Bone marrow (tissue), 2 donors: ENCODE results near the gene ST6GALNAC3.

Experiments
- DNase-seq, 2 donors: peaks; one replicate each; lab custom pipeline; 2025; lab: John Stamatoyannopoulos, UW

ST6GALNAC3 gene

GRCh38 chr1:76247261-76247852, 172.8 kb downstream of the ST6GALNAC3 start:
- DNase-seq: no peak

- no peak for DNase-seq
Observed at GRCh38 chr1:76250271-76250670, 175.7 kb downstream of the ST6GALNAC3 start.

- no peak for DNase-seq
Observed at GRCh38 chr1:76252431-76252830, 177.9 kb downstream of the ST6GALNAC3 start.

DNA sequence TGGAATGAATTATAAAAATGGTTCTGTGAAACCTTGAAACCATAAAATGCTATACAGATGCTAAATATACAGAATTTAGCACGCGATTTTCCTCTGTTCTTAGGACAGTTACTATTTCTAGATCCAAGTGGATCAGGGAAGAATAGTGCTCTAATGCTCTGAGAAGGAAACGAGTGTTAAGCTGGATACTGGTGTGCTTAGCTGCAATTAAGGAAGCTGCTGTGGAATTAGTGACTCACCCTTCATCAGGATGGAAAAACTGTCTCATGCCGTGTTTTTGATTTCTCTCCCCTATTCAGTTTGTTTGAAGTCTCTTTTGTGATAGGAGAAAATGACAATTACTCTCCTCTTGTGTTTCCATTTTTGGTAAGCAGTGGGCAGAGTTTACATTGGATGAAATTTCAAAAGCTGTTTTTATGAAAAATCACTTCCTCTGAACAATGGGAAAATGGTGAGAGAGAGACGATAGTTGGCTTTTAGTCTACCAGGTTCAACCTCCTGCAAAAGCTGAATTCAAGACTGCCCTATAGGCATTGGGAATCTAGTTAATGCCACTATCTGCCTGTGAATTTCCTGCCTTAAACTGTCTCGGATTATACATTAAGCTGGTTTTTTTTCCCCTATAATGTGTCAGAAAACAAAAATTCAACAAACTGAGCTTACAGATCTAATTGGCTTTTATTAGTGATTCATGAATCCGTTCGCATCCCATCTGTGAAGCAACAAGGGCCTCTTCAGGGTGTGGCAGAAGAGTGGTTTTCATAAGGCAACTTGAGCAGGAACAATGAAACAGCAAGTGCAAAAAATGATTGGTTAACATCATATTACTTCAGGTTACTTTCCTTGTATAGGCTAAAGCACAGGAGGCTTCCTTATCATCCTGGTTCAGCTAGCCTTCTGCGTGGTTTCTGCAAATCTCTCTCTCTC, 179.8 kb downstream of the ST6GALNAC3 start:
- DNase-seq: no peak

GRCh38 chr1:76256289-76257223, 182.0 kb downstream of the ST6GALNAC3 start:
- DNase-seq: no peak

- DNase-seq: no peak
Observed at GRCh38 chr1:76257823-76258222, 183.3 kb downstream of the ST6GALNAC3 start.

GRCh38 chr1:76259270-76259669, 184.7 kb downstream of the ST6GALNAC3 start:
- DNase-seq: no peak

- no peak for DNase-seq
Observed at GRCh38 chr1:76260279-76260678, 185.7 kb downstream of the ST6GALNAC3 start.

DNA sequence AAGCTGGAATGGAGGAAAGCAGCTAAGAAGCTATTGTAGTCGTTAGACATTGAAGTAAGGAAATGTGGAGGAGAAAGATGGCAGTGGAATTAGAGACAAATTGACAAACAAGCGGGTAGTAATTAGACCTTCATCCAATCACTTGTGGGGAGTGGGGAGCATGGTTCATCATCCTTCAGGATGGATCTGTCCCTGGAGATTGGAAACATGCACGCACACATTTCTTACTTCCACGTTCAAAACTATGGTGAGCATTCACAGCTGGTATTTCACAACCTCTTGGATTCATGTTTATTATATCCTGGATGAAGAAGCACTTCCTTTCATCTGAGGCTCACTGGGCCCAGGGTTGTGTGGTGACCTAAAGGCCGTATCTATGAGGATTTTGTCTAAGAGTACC, 188.1 kb downstream of the ST6GALNAC3 start:
- DNase-seq: no peak

DNA sequence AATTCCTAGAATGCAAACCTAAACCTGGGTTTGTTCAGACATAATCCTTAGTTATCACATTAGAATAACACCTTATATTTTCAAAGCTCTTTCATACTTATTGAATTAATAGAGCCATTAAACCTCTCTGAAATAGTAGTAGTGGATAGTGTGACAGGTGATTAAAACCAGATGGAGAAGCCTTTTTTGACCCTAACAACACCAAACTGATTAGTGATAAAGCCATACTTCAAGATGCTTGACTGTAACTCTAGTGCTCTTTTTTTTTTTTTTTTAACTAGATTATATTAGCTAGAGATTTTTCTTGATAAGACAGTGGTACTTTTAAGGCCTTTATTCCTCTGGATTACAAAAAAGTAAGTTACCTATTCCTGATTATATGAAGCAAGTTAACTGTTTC, 190.1 kb downstream of the ST6GALNAC3 start:
- no peak for DNase-seq

DNA sequence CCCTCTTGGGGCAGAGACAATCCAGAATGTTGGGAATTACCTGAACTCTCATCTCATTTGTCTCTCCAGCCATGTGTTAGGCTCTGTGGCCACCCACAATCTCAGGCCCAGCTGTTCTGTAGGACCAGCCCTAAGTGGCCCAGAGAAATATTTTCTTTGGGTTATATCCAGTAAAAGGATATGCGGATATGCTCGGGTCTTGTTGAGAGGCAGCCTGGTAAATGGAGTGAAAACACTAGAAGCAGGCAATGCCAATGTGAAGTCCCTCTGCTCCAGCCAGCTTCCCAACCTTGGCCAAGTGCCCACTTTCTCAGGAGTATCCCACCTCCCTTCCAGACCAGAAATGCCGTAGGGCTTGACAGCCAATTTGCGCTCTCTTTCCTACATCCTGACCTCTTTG, 192.2 kb downstream of the ST6GALNAC3 start:
- DNase-seq: no peak

GRCh38 chr1:76267631-76268030, 193.1 kb downstream of the ST6GALNAC3 start:
- no peak for DNase-seq

GRCh38 chr1:76268341-76268740, 193.8 kb downstream of the ST6GALNAC3 start:
- DNase-seq: no peak

- no peak for DNase-seq
Observed at GRCh38 chr1:76269155-76269554, 194.6 kb downstream of the ST6GALNAC3 start.

GRCh38 chr1:76274302-76274701, 199.8 kb downstream of the ST6GALNAC3 start:
- no peak for DNase-seq

DNA sequence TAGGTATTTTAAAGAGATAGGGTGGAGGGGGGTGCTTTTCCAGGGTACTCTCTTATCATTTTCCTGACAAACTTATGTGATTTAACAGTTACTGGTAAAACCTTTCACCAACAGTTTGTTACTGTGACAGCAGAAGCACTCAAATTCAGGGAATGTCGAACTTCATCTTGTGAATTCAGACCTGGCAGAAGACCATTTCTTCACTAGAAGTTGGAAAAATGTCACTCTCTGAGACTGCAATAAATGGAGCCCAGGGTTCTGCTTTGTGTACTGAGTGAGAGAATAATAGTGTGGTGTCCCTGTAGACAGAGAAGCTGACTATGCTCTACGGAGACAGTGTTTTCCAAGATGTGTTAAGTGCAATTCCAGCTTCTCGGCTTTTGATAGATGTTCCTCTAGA, 200.2 kb downstream of the ST6GALNAC3 start:
- no peak for DNase-seq

DNA sequence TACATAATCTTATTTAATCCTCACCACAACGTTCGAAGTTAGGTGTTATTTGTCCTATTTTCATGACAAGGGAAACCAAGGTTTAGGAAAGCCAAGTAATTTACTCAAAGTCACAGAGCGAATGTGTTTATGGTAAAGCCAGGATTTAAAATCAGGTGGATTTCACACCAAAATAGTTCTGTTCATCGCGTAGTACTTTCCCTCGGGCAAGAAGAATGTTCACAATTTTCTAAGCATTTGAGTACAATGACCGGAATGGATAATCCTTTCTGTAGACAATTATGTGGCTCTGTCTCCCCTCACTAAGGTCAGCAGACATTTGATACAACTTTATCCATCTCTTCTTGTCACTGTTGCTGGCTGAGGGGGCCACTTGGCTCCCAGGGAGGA, 204.2 kb downstream of the ST6GALNAC3 start:
- DNase-seq: no peak

DNA sequence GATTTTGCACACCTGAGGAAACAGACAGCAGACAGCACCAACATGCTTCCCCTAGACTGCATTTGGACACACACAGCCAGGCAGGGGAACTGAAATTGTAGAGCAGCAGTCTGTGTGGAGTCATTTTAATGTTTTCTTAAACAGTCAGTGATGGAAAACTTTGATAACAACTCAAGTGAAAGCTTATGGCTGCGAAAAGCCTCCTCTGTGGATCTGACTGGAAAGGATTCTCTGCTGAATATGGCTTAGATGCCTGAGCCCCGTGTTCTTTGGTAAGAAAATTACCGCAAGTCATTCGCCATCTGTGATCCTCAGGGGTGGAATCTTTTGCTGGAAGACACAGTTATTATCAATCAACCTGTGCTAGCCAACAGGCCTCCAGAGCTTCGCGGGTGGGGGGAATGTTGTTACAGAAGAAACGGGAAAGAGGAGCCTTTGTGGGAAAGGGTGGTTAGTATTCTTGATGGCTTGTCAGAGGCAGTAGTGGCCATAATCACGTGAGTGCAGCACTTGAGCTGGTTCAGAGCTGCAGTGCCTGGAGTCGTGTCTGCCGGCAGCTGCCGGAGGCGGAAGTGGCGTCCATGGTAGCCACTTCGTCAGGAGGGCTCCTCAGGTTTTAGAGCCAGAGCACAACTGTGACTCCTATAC, 204.7 kb downstream of the ST6GALNAC3 start:
- DNase-seq: no peak

GRCh38 chr1:76281306-76281705, 206.8 kb downstream of the ST6GALNAC3 start:
- no peak for DNase-seq

- DNase-seq: no peak
Observed at GRCh38 chr1:76284842-76285241, 210.3 kb downstream of the ST6GALNAC3 start.

DNA sequence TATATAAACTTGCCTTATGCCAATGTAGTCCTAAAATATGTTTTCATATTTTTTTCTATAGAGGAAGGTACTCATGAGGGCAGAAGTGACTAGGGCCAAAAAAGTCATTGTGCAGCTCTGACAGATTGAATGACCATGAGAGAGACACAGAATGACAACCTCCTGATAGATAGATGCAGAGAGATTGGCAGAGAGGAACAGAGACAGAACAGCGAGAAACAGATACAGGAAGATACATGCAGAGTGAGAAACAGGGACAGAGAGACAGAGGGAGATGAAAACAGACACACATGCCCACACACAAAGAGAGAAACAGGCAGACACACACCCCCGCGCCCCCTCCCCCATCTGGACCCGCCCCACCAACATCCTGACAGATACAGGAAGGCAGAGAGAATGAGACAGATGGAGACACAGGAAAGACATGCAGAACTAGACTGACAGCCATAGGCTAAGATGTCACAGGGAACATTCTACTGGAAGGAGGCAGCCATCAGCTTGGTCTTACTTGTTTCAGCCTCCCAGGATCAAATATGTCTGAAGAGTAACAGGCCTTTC, 211.1 kb downstream of the ST6GALNAC3 start:
- DNase-seq: no peak

DNA sequence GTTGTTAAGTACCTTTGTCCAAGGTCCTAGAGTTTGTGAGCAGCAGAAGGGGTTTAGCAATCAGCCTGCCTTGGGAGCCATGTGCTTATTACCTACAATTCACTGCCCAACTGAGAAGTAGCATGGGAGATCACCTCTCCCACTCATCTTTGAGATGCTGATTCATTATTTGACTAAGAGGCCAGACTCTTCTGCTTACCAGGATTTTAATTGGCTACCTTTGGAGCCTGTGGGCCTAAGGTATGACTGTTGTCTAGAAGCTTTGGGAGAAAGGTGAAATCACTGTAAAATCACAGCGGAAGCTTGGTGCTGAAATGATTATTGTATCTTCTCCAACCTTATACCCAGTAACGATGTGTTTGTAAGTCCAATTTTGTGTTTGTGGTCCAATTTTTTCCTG, 213.4 kb downstream of the ST6GALNAC3 start:
- DNase-seq: no peak
